Skeletal muscle tissue (tissue), 4 donors: ENCODE measurements around the gene PAOX. TPM values are rescaled to one million over a fixed set of nuclear protein-coding genes. Genes with fewer than 3 reads are reported as not detected.
"Not testable (repeated sequence)": the region's sequence is repeated elsewhere in the genome, so short reads cannot be mapped to it uniquely, and the experiment has no call there.

Source experiments
- H3K27ac ChIP-seq: one replicate; pipeline ENCODE4 v1.7.0; 2013; ENCODE audit warnings: mild to moderate bottlenecking, low read depth, low read length, inconsistent platforms
- H3K27me3 ChIP-seq, 3 donors: one replicate each; pipeline ENCODE4 v1.7.0; 2013; ENCODE audit warnings: low read length in 3 of 3; ENCODE audit not compliant: control insufficient read depth in 3 of 3, insufficient read depth in 3 of 3
- H3K36me3 ChIP-seq, 3 donors: one replicate each; pipeline ENCODE4 v1.7.0; 2013; ENCODE audit warnings: low read length in 3 of 3; ENCODE audit not compliant: control insufficient read depth in 3 of 3, insufficient read depth in 3 of 3
- H3K4me1 ChIP-seq, 3 donors: one replicate each; pipeline ENCODE4 v1.7.0; 2013; ENCODE audit warnings: low read length in 3 of 3, mild to moderate bottlenecking in 3 of 3; ENCODE audit not compliant: control insufficient read depth in 3 of 3, insufficient read depth in 3 of 3
- H3K4me3 ChIP-seq, 3 donors: one replicate each; pipeline ENCODE4 v1.7.0; 2013; ENCODE audit warnings: low read length in 3 of 3
- H3K9ac ChIP-seq, 3 donors: one replicate each; pipeline ENCODE4 v1.7.0; 2013; ENCODE audit warnings: low read length in 3 of 3, mild to moderate bottlenecking in 3 of 3, moderate library complexity in 2 of 3, low read depth in 1 of 3
- H3K9me3 ChIP-seq, 3 donors: one replicate each; pipeline ENCODE4 v1.7.0; 2013; ENCODE audit warnings: low read length in 3 of 3; ENCODE audit not compliant: control insufficient read depth in 3 of 3
- total RNA-seq: library from RNA; depleted of rRNA; stranded (reverse); fragments of >200 nt; gene quantifications from one replicate; pipeline ENCODE4 v1.2.3, GENCODE V29; 2014
- donor health status: Osteomylitis.

Gene PAOX
- total RNA-seq, 1 donor from 2014 or later = 7.3 TPM

DNA sequence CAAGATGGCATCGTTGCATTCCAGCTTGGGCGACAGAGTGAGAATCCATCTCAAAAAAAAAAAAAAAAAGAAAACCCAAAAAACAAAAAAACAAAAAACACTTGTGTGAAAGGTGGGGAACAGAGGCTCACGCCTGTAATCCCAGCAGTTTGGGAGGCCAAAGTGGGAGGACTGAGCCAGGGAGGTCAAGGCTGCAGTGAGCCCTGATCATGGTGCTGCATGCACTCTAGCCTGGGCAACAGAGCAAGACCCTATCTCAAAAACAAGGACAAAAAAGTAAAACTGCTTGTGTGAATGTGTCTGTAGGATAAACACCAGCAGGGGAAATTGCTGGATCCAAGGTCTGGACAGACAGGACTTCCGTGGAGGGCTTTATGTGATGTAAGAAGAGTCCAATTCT lies 4.5 kb downstream of the PAOX start:
- Histone ChIP-seq H3K27me3 (no peaks in the 10 kb centered on the region), H3K4me3 (no peak overlapping the region), H3K9ac (no peak overlapping the region), H3K27ac (no peak overlapping the region), H3K4me1 (peaks cover 4 to 10% (median 6%) of the 10 kb centered on the region in 3 donors), H3K36me3 (peaks cover 0 to 14% (median 6%) of the 10 kb centered on the region in 3 donors), H3K9me3 (no peaks in the 10 kb centered on the region)

DNA sequence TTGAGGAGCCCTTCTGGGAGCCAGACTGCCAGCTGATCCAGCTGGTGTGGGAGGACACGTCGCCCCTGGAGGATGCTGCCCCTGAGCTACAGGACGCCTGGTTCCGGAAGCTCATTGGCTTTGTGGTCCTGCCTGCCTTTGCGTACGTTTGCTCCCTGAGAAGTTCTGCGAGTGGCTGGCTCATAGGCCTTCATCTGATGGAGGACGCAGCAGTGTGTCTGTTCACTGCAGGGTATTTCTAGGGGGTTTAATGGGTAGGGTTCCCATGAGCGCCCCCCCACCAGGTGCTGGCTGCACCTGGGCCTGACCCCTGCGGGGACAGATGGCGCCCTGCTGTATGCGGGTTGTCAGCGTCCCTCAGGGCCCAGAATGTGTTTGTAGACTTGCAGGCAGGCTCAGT lies 5.0 kb downstream of the PAOX start:
- Histone ChIP-seq H3K27me3 (no peaks in the 10 kb centered on the region), H3K9me3 (no peaks in the 10 kb centered on the region), H3K9ac (no peak overlapping the region)

DNA sequence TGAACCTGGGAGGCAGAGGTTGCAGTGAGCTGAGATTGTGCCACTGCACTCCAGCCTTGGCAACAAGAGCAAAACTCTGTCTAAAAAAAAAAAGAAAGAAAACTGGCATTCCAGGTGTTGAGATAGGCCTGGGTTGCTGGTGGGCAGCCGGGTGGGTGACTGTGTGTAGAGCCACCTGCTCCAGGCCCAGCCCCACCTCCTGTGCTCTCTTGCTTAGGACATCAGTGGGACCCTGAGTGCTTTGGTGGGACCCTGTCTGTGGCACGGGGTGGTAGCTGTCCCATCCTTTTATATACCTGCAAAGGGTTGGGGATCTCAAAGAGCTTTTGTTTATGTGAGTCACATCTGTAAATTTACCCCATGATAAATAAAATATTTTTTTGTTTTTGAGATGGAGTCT lies 6.2 kb downstream of the PAOX start:
- no peaks in the 10 kb centered on the region for H3K4me1 ChIP-seq
- H3K9me3 ChIP-seq = no peaks in the 10 kb centered on the region
- H3K27ac ChIP-seq = no peak overlapping the region
- no peak overlapping the region for H3K4me3 ChIP-seq
- peaks cover 0 to 14% (median 6%) of the 10 kb centered on the region in 3 donors for H3K36me3 ChIP-seq
- no peak overlapping the region for H3K9ac ChIP-seq
- H3K27me3 ChIP-seq = no peaks in the 10 kb centered on the region

More for the DNA sequence above, 5.0 kb downstream of the PAOX start:
- peaks cover 4 to 9% (median 6%) of the 10 kb centered on the region in 3 donors for H3K4me1 ChIP-seq
- H3K27ac ChIP-seq = no peak overlapping the region
- H3K4me3 ChIP-seq = no peak overlapping the region
- H3K36me3 ChIP-seq = peaks cover 0 to 14% (median 6%) of the 10 kb centered on the region in 3 donors

DNA sequence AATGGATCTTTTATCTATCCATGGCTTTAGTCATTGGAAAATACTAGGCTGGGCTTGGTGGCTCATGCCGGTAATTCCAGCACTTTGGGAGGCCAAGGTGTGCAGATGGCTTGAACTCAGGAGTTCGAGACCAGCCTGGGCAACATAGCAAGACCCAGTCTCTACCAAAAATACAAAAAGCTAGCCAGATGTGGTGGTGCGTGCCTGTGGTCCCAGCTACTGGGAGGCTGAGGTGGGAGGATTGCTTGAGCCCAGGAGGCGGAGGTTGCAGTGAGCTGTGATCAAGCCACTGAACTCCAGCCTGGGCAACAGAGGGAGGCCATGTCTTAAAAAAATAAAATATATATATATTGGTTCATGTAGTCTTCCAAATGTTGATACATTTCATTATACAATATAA lies 7.9 kb downstream of the PAOX start:
- not testable (repeated sequence) for H3K9ac ChIP-seq, H3K4me3 ChIP-seq, H3K9me3 ChIP-seq, H3K27ac ChIP-seq, H3K27me3 ChIP-seq, H3K4me1 ChIP-seq
- H3K36me3 ChIP-seq = peaks cover 0 to 12% (median 8%) of the 10 kb centered on the region in 3 donors

DNA sequence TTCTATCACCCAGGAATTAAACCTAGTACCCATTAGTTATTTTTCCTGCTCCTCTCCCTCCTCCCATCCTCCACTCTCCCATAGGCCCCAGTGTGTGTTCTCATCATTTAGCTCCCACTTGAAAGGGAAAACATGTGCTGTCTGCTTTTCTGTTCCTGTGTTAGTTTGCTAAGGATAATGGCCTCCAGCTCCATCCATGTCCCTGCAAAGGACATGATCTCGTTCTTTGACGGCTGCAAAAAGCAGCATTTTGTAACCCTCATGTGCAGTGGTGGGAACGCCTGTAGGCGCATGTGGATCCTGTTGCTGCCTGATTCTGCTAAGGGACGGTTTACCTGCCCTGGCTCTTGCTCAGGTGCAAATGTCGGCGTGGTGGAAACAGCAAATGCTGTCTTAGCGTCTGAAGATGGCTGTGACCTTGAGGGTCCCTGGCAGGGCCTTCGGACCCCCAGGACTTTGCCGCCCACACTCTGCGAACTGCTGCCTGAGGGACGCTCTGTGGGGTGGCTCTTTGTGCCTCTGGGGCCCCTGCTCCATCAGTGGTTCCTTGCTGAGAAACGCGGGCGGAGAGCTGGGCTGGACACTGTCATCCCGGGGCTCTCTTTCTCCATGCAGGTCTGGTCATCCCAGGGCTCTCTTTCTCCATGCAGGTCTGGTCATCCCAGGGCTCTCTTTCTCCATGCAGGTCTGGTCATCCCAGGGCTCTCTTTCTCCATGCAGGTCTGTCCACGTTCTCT lies 9.3 kb downstream of the PAOX start:
- H3K27me3 ChIP-seq = no peaks in the 10 kb centered on the region
- no peak overlapping the region for H3K9ac ChIP-seq
- no peak overlapping the region for H3K27ac ChIP-seq
- no peak overlapping the region for H3K4me3 ChIP-seq
- H3K4me1 ChIP-seq = no peaks in the 10 kb centered on the region
- peaks cover 0 to 11% (median 8%) of the 10 kb centered on the region in 3 donors for H3K36me3 ChIP-seq
- H3K9me3 ChIP-seq = no peaks in the 10 kb centered on the region

DNA sequence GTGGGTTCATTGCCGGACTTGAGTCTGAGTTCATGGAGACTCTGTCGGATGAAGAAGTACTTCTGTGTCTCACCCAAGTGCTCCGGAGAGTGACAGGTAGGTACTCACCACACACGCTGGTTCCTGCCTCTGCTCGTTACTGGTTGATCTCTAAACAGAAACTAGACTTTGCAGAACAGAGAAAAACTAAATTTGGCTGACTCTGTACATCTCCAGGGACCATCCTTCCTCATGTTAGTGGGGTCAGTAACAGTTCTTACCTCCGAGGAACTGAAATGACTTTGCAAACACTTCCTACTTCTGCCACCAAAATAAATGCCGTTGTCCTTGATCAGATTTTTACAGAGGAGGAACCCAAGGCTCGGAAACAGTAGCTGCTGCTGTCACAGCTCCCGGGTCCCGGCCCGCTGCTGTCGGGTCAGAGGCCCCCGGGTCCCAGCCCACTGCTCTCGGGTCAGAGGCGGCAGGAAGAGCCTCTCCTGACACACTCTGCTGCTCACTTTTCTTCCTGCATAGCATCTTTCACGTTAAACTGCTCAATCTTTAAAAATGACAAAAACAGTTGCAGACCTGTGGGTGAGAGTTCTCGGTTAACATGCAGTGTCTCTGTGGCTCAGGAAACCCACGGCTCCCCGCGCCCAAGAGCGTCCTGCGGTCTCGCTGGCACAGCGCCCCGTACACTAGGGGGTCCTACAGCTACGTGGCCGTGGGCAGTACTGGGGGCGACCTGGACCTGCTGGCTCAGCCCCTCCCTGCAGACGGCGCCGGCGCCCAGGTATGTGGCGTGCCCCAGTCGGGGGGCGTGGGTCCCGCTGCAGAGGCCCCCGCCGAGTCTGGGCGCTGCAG lies 10.1 kb downstream of the PAOX start:
- no peaks in the 10 kb centered on the region for H3K27me3 ChIP-seq
- no peak overlapping the region for H3K9ac ChIP-seq
- peaks cover 0 to 8% (median 6%) of the 10 kb centered on the region in 3 donors for H3K36me3 ChIP-seq
- no peaks in the 10 kb centered on the region for H3K9me3 ChIP-seq
- no peaks in the 10 kb centered on the region for H3K4me1 ChIP-seq
- H3K27ac ChIP-seq = no peak overlapping the region
- no peak overlapping the region for H3K4me3 ChIP-seq

DNA sequence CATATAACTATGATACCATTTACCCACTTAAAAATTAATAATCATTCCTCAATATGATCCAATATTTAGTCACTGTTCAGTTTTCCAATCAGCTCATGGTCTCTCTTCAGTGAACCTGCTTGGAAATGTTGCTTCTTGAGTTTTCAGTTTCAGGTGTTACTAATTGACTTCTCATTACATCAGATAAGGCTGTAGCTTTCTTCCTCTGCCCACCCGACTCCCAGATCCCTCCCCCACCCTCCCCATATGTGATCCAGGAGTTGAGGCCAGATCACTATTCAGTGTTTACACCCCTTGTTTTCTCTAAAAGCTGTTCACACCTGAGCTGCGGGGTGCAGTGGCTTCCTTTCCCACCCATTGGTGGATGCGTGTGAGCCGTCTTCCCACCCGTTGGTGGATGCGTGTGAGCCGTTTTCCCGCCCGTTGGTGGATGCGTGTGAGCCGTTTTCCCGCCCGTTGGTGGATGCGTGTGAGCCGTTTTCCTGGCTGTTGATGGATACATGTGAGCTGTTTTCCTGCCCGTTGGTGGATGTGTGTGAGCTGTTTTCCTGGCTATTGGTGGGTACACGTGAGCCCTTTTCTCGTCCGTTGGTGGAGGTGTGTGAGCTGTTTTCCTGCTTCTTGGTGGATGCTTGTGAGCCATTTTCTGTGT lies 11.7 kb downstream of the PAOX start:
- Histone ChIP-seq H3K9ac (no peak overlapping the region), H3K9me3 (no peaks in the 10 kb centered on the region), H3K27ac (no peak overlapping the region), H3K4me1 (peaks cover 5 to 9% (median 6%) of the 10 kb centered on the region in 3 donors), H3K4me3 (no peak overlapping the region), H3K27me3 (no peaks in the 10 kb centered on the region), H3K36me3 (peaks cover 0 to 4% (median 0%) of the 10 kb centered on the region in 3 donors)

DNA sequence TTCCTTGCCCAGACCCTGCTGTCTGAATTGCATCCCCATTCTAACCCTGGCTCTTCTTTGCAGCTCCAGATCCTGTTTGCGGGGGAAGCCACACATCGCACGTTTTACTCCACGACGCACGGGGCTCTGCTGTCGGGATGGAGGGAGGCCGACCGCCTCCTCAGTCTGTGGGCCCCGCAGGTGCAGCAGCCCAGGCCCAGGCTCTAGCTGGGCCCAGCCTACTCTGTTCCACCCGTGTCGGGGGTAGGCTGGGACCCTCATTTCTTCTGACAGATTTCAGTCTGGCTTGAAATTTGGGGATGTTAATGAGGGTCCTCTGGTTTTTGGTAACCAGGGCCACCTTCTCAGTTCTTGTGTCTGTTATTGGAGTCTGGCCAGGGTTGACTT lies 12.2 kb downstream of the PAOX start:
- no peak overlapping the region for H3K27ac ChIP-seq
- H3K9ac ChIP-seq = no peak overlapping the region
- peaks cover 5 to 9% (median 6%) of the 10 kb centered on the region in 3 donors for H3K4me1 ChIP-seq
- H3K36me3 ChIP-seq = peaks cover 5 to 7% (median 5%) of the 10 kb centered on the region in 3 donors
- no peaks in the 10 kb centered on the region for H3K9me3 ChIP-seq
- H3K27me3 ChIP-seq = no peaks in the 10 kb centered on the region
- no peak overlapping the region for H3K4me3 ChIP-seq

DNA sequence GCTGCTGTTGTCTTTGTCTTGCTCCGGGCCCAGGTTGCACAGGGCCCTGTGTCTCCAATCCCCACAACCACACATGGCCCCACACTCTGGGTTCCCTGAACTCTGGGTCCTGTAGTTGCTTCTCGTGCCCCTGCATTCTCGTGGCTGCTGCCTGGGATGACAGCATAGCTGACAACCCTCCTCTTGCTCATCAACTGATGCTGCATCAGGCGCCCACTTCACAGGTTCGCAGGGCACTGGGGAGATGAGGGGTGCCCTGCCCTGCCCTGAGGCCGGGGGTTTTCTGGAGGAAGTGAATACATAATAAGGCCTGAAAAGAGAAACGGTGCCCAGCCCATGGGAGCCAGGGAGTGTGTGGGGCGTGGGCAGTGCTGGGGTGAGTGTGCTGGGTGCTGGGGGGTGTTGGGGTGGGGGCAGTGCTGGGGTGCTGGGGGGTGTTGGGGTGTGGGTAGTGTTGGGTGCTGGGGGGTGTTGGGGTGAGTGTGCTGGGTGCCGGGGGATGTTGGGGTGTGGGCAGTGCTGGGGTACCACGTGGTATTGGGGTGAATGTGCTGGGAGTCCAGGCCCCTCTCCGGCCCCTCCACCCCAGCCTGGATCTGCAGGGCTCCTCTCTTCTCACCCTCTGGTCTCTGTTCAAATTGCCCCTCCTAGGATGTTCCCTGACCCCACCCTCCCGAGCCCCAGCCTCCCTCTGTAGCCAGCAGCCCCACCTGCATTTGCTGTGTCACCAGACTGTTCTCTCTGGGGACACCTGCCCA lies 12.9 kb downstream of the PAOX start:
- Histone ChIP-seq H3K27me3 (no peaks in the 10 kb centered on the region), H3K9me3 (no peaks in the 10 kb centered on the region), H3K4me1 (peaks cover 5 to 9% (median 6%) of the 10 kb centered on the region in 3 donors), H3K9ac (no peak overlapping the region), H3K27ac (no peak overlapping the region), H3K4me3 (no peak overlapping the region), H3K36me3 (peaks cover 10 to 14% (median 12%) of the 10 kb centered on the region in 3 donors)
